Ovary (tissue), 3 donors: ENCODE data around the gene RAC3.

Source experiments
- CTCF ChIP-seq, 3 donors: fragments of 450-650 bp in 2 of 3; fragments of 200-600 bp in 1 of 3; IDR thresholded peaks; one replicate each; pipeline versions ENCODE4 v1.5.1 to v1.8.0; 2016 to 2022; ENCODE audit warnings: antibody characterized with exemption in 3 of 3, mild to moderate bottlenecking in 1 of 3
- EP300 ChIP-seq: sonication (generic); formaldehyde crosslinking; IDR thresholded peaks from one replicate; pipeline ENCODE4 v1.6.1; 2017; ENCODE audit warnings: antibody characterized with exemption
- POLR2A ChIP-seq: fragments of 450-650 bp; IDR thresholded peaks from one replicate; pipeline ENCODE4 v1.6.1; 2017; ENCODE audit warnings: antibody characterized with exemption, mild to moderate bottlenecking, moderate library complexity
- donor health status: DM: no; HTN: no; CAD: no.

GRCh38 chr17:81992306-81993102 lies 39.0 kb upstream of the RAC3 start:
- no peak for TF ChIP-seq CTCF (IDR thresholded peaks at IDR 0.05)
- TF ChIP-seq EP300: no peak
- no peak for TF ChIP-seq POLR2A
